ENCODE measurements around the gene EPB41L4A. TPM values are rescaled to one million over a fixed set of nuclear protein-coding genes. Genes with fewer than 3 reads are reported as not detected.

EPB41L4A gene
- total and polyA plus RNA-seq, 2 donors from 2014 or later, result 10.2 to 39.0 TPM

GRCh38 chr5:112247960-112248359, 171.1 kb downstream of the EPB41L4A start:
- intact Hi-C loops (cut with DNase I), result no loop called here
- FAIRE-seq, result no peak

GRCh38 chr5:112245656-112246055, 173.4 kb downstream of the EPB41L4A start:
- H3K9me3 ChIP-seq (ENCODE audit: control insufficient read depth in 2 of 3, insufficient read depth in 1 of 3, low read length in 3 of 3), result no peaks in the 10 kb centered on the region
- intact Hi-C loops (cut with DNase I), result no loop called here
- H3K27me3 ChIP-seq (ENCODE audit: control insufficient read depth, insufficient read depth, low read length), result no peaks in the 10 kb centered on the region
- no peak overlapping the region for H3K27ac ChIP-seq (ENCODE audit: low read depth in 2 of 2, low read length in 2 of 2)
- no peaks in the 10 kb centered on the region for H3K4me1 ChIP-seq (ENCODE audit: control insufficient read depth in 2 of 3, insufficient read depth in 2 of 3, low read depth in 1 of 3, low read length in 3 of 3)
- no peak overlapping the region for H3K9ac ChIP-seq (ENCODE audit: low read length in 3 of 3)
- FAIRE-seq, result no peak
- TF ChIP-seq CTCF (IDR thresholded peaks at IDR 0.05; ENCODE audit: borderline replicate concordance, extremely low read depth, insufficient read depth), result no peak
- H3K4me3 ChIP-seq (ENCODE audit: low read length in 3 of 3), result no peak overlapping the region
- DNase-seq, result peak in 1 of 5 donors; percentile 23
- no peaks in the 10 kb centered on the region for H3K36me3 ChIP-seq (ENCODE audit: control insufficient read depth in 2 of 3, insufficient read depth in 3 of 3, low read length in 3 of 3)

More at GRCh38 chr5:112247960-112248359, 171.1 kb downstream of the EPB41L4A start:
- no peaks in the 10 kb centered on the region for H3K4me1 ChIP-seq (ENCODE audit: control insufficient read depth in 2 of 3, insufficient read depth in 2 of 3, low read depth in 1 of 3, low read length in 3 of 3)
- no peaks in the 10 kb centered on the region for H3K9me3 ChIP-seq (ENCODE audit: control insufficient read depth in 2 of 3, insufficient read depth in 1 of 3, low read length in 3 of 3)
- no peak overlapping the region for H3K27ac ChIP-seq (ENCODE audit: low read depth in 2 of 2, low read length in 2 of 2)
- DNase-seq, result no peak
- no peaks in the 10 kb centered on the region for H3K36me3 ChIP-seq (ENCODE audit: control insufficient read depth in 2 of 3, insufficient read depth in 3 of 3, low read length in 3 of 3)
- no peak overlapping the region for H3K4me3 ChIP-seq (ENCODE audit: low read length in 3 of 3)
- no peak overlapping the region for H3K9ac ChIP-seq (ENCODE audit: low read length in 3 of 3)
- TF ChIP-seq CTCF (IDR thresholded peaks at IDR 0.05; ENCODE audit: borderline replicate concordance, extremely low read depth, insufficient read depth), result no peak
- H3K27me3 ChIP-seq (ENCODE audit: control insufficient read depth, insufficient read depth, low read length), result no peaks in the 10 kb centered on the region

GRCh38 chr5:112239996-112240395, 179.1 kb downstream of the EPB41L4A start:
- no peak overlapping the region for H3K27ac ChIP-seq (ENCODE audit: low read depth in 2 of 2, low read length in 2 of 2)
- peak in 1 of 5 donors; percentile 45 for DNase-seq
- FAIRE-seq, result no peak

More at GRCh38 chr5:112239996-112240395, 179.1 kb downstream of the EPB41L4A start:
- TF ChIP-seq CTCF (IDR thresholded peaks at IDR 0.05; ENCODE audit: borderline replicate concordance, extremely low read depth, insufficient read depth), result peak; percentile 49
- Histone ChIP-seq H3K4me1 (ENCODE audit: control insufficient read depth in 2 of 3, insufficient read depth in 2 of 3, low read depth in 1 of 3, low read length in 3 of 3) (peaks cover 0 to 8% (median 0%) of the 10 kb centered on the region in 3 donors), H3K9me3 (ENCODE audit: control insufficient read depth in 2 of 3, insufficient read depth in 1 of 3, low read length in 3 of 3) (no peaks in the 10 kb centered on the region), H3K9ac (ENCODE audit: low read length in 3 of 3) (no peak overlapping the region), H3K4me3 (ENCODE audit: low read length in 3 of 3) (no peak overlapping the region), H3K27me3 (ENCODE audit: control insufficient read depth, insufficient read depth, low read length) (no peaks in the 10 kb centered on the region), H3K36me3 (ENCODE audit: control insufficient read depth in 2 of 3, insufficient read depth in 3 of 3, low read length in 3 of 3) (peaks cover 0 to 2% (median 0%) of the 10 kb centered on the region in 3 donors)
- intact Hi-C loops (cut with DNase I), result no loop called here
